LoVo (cell line): ENCODE results near the gene PTGDR.

Experiments used
- DNase-seq: peaks from one replicate; pipeline ENCODE4 v3.0.0-alpha.2; 2016; ENCODE audit warnings: low spot score

Gene PTGDR

GRCh38 chr14:52267501-52268278 lies at the start of gene PTGDR:
Gene PTGDR (plus strand): TSS chr14:52267698. CDS start chr14:52267815, 117 bp downstream.
- no peak for DNase-seq

GRCh38 chr14:52219488-52220084 lies 47.9 kb upstream of the PTGDR start:
- DNase-seq: no peak

- DNase-seq: no peak
These were observed 46.3 kb upstream of the PTGDR start for GRCh38 chr14:52220924-52221811.

- DNase-seq: no peak
These were observed 44.6 kb upstream of the PTGDR start for GRCh38 chr14:52222901-52223300.

- DNase-seq: no peak
These were observed 39.8 kb upstream of the PTGDR start for GRCh38 chr14:52227619-52228222.

- DNase-seq: no peak
These were observed 33.8 kb upstream of the PTGDR start for GRCh38 chr14:52233693-52234092.

- no peak for DNase-seq
These were observed 32.1 kb upstream of the PTGDR start for GRCh38 chr14:52235434-52235833.

- no peak for DNase-seq
These were observed 31.5 kb upstream of the PTGDR start for GRCh38 chr14:52235866-52236510.

GRCh38 chr14:52238682-52239081 lies 28.8 kb upstream of the PTGDR start:
- no peak for DNase-seq

GRCh38 chr14:52240623-52241022 lies 26.9 kb upstream of the PTGDR start:
- DNase-seq: no peak

- DNase-seq: no peak
These were observed 26.3 kb upstream of the PTGDR start for GRCh38 chr14:52241087-52241793.

- no peak for DNase-seq
These were observed 23.2 kb upstream of the PTGDR start for GRCh38 chr14:52244328-52244727.

- no peak for DNase-seq
These were observed 22.5 kb upstream of the PTGDR start for GRCh38 chr14:52244997-52245396.

- no peak for DNase-seq
These were observed 19.4 kb upstream of the PTGDR start for GRCh38 chr14:52248057-52248456.

GRCh38 chr14:52251724-52252123 lies 15.8 kb upstream of the PTGDR start:
- DNase-seq: no peak

GRCh38 chr14:52253503-52253902 lies 14.0 kb upstream of the PTGDR start:
- DNase-seq: no peak

GRCh38 chr14:52254086-52254485 lies 13.4 kb upstream of the PTGDR start:
- DNase-seq: no peak

- no peak for DNase-seq
These were observed 8.7 kb upstream of the PTGDR start for GRCh38 chr14:52258783-52259182.

GRCh38 chr14:52259434-52259833 lies 8.1 kb upstream of the PTGDR start:
- DNase-seq: no peak

GRCh38 chr14:52262600-52262999 lies 4.9 kb upstream of the PTGDR start:
- DNase-seq: no peak

GRCh38 chr14:52263190-52263589 lies 4.3 kb upstream of the PTGDR start:
- no peak for DNase-seq
